ENCODE results near the gene RAB25. TPM values are rescaled to one million over a fixed set of nuclear protein-coding genes. Genes with fewer than 3 reads are reported as not detected.

Gene RAB25
- total RNA-seq, 5 donors from 2014 or later (not counting 1 experiment from before 2014, with no cell fraction given) = 0.26 to 2.3 (median 1.9) TPM

GRCh38 chr1:156062189-156062588 lies 1.2 kb downstream of the RAB25 start:
- WGBS (ENCODE audit: insufficient coverage) = 100% methylated on average over 1 of the region's 3 CpGs
- DNase-seq = no peak
- no peak overlapping the region for H3K4me3 Mint-ChIP-seq
- H3K9me3 Mint-ChIP-seq = no peaks in the 10 kb centered on the region
- no peaks in the 10 kb centered on the region for H3K36me3 Mint-ChIP-seq
- CTCF ChIA-PET = interaction anchor here in 1 of 2 donors (0.7 kb wide), 1 partner anchor 73 kb away, joined by 3 read pairs; no protein-coding TSS in a partner anchor
- H3K4me3 ChIP-seq (ENCODE audit: control insufficient read depth in 1 of 2, extremely low read depth in 1 of 2, low read length in 1 of 2) = no peak overlapping the region
- peaks cover 0 to 4% of the 10 kb centered on the region in 2 experiments for H3K4me1 ChIP-seq (ENCODE audit: control insufficient read depth in 1 of 2, extremely low read depth in 1 of 2, insufficient read depth in 2 of 2, low read length in 2 of 2)
- POLR2A ChIA-PET = no interaction called here
- H3K27ac Mint-ChIP-seq = no peak overlapping the region
- peaks cover 7 to 8% (median 7%) of the 10 kb centered on the region in 3 donors for H3K4me1 Mint-ChIP-seq
- H3K27me3 Mint-ChIP-seq = no peaks in the 10 kb centered on the region
- H3K9me3 ChIP-seq = no peaks in the 10 kb centered on the region
- H3K27ac ChIP-seq (ENCODE audit: low read length) = no peak overlapping the region
- peaks cover 0 to 3% of the 10 kb centered on the region in 2 experiments for H3K27me3 ChIP-seq (replicated peaks in 1 of 2; ENCODE audit: control insufficient read depth in 2 of 2, extremely low read depth in 1 of 2, insufficient read depth in 2 of 2, low read length in 1 of 2)
- peaks cover 0 to 3% of the 10 kb centered on the region in 2 donors for H3K36me3 ChIP-seq (ENCODE audit: control insufficient read depth in 2 of 2, extremely low read depth in 1 of 2, insufficient read depth in 1 of 2, low read length in 1 of 2)
- no peak for ATAC-seq (replicated peaks in 1 of 4)

- Mint-ChIP-seq H3K36me3 (no peaks in the 10 kb centered on the region), H3K4me1 (peaks cover 6 to 8% (median 7%) of the 10 kb centered on the region in 3 donors), H3K9me3 (no peaks in the 10 kb centered on the region), H3K4me3 (no peak overlapping the region), H3K27me3 (no peaks in the 10 kb centered on the region), H3K27ac (no peak overlapping the region)
- H3K4me1 ChIP-seq (ENCODE audit: control insufficient read depth in 1 of 2, extremely low read depth in 1 of 2, insufficient read depth in 2 of 2, low read length in 2 of 2) = peaks cover 0 to 4% of the 10 kb centered on the region in 2 experiments
- H3K9me3 ChIP-seq = no peaks in the 10 kb centered on the region
- H3K4me3 ChIP-seq (ENCODE audit: control insufficient read depth in 1 of 2, extremely low read depth in 1 of 2, low read length in 1 of 2) = no peak overlapping the region
- H3K27ac ChIP-seq (ENCODE audit: low read length) = no peak overlapping the region
- no peak for ATAC-seq (replicated peaks in 1 of 4)
- no CpG with 5 or more reads among the region's 2 CpGs for WGBS (ENCODE audit: insufficient coverage)
- ChIA-PET CTCF (interaction anchor here (0.7 to 0.9 kb wide), 2 partner anchors 38 to 544 kb away, joined by 3 read pairs; no protein-coding TSS in a partner anchor), POLR2A (no interaction called here)
- no peak for DNase-seq
- no peaks in the 10 kb centered on the region for H3K36me3 ChIP-seq (ENCODE audit: control insufficient read depth in 2 of 2, extremely low read depth in 1 of 2, insufficient read depth in 1 of 2, low read length in 1 of 2)
- peaks cover 0 to 3% of the 10 kb centered on the region in 2 experiments for H3K27me3 ChIP-seq (replicated peaks in 1 of 2; ENCODE audit: control insufficient read depth in 2 of 2, extremely low read depth in 1 of 2, insufficient read depth in 2 of 2, low read length in 1 of 2)
Measured at GRCh38 chr1:156063997-156064285, 3.0 kb downstream of the RAB25 start.

- H3K27ac Mint-ChIP-seq = no peak overlapping the region
- CTCF ChIA-PET = interaction anchor here in 1 of 2 donors (0.9 kb wide), 1 partner anchor 39 kb away, joined by 3 read pairs; no protein-coding TSS in a partner anchor
Measured at GRCh38 chr1:156064615-156065014, 3.7 kb downstream of the RAB25 start.

DNA sequence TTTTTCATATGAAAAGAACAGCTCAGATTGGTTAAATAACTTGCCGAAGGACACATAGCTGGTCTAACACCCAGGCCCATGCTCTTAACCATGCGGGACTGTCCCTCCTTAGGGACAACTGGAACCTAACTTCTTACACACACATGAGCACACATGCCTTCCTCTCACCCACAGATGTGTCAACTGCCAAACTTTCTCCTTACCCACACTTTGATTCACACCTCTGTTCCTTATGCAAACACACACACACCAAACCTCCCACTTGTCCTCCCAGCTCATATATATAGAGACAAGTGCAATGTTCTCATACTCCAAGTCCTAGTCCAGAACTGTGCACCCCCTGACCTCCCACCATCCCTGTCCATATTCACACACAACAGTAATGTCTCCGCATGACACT lies 4.3 kb downstream of the RAB25 start:
- no peak overlapping the region for H3K27ac Mint-ChIP-seq
- Histone ChIP-seq H3K36me3 (ENCODE audit: control insufficient read depth in 2 of 2, extremely low read depth in 1 of 2, insufficient read depth in 1 of 2, low read length in 1 of 2) (no peaks in the 10 kb centered on the region), H3K4me1 (ENCODE audit: control insufficient read depth in 1 of 2, extremely low read depth in 1 of 2, insufficient read depth in 2 of 2, low read length in 2 of 2) (peaks cover 0 to 4% of the 10 kb centered on the region in 2 experiments), H3K27ac (ENCODE audit: low read length) (no peak overlapping the region), H3K27me3 (replicated peaks in 1 of 2; ENCODE audit: control insufficient read depth in 2 of 2, extremely low read depth in 1 of 2, insufficient read depth in 2 of 2, low read length in 1 of 2) (peaks cover 0 to 3% of the 10 kb centered on the region in 2 experiments), H3K4me3 (ENCODE audit: control insufficient read depth in 1 of 2, extremely low read depth in 1 of 2, low read length in 1 of 2) (no peak overlapping the region), H3K9me3 (no peaks in the 10 kb centered on the region)
- H3K4me1 Mint-ChIP-seq = peaks cover 6 to 8% (median 7%) of the 10 kb centered on the region in 3 donors
- ChIA-PET POLR2A (no interaction called here), CTCF (no interaction called here)
- H3K9me3 Mint-ChIP-seq = no peaks in the 10 kb centered on the region
- DNase-seq = no peak
- no peaks in the 10 kb centered on the region for H3K27me3 Mint-ChIP-seq
- no peaks in the 10 kb centered on the region for H3K36me3 Mint-ChIP-seq
- WGBS (ENCODE audit: insufficient coverage) = 85% methylated on average over 3 of the region's 3 CpGs
- ATAC-seq (replicated peaks in 1 of 4) = no peak
- H3K4me3 Mint-ChIP-seq = no peak overlapping the region

More at GRCh38 chr1:156064615-156065014, 3.7 kb downstream of the RAB25 start:
- DNase-seq (no peak), ATAC-seq (replicated peaks in 1 of 4) (no peak)
- Histone ChIP-seq H3K4me3 (ENCODE audit: control insufficient read depth in 1 of 2, extremely low read depth in 1 of 2, low read length in 1 of 2) (no peak overlapping the region), H3K9me3 (no peaks in the 10 kb centered on the region), H3K27me3 (replicated peaks in 1 of 2; ENCODE audit: control insufficient read depth in 2 of 2, extremely low read depth in 1 of 2, insufficient read depth in 2 of 2, low read length in 1 of 2) (peaks cover 0 to 3% of the 10 kb centered on the region in 2 experiments), H3K27ac (ENCODE audit: low read length) (no peak overlapping the region), H3K36me3 (ENCODE audit: control insufficient read depth in 2 of 2, extremely low read depth in 1 of 2, insufficient read depth in 1 of 2, low read length in 1 of 2) (no peaks in the 10 kb centered on the region), H3K4me1 (ENCODE audit: control insufficient read depth in 1 of 2, extremely low read depth in 1 of 2, insufficient read depth in 2 of 2, low read length in 2 of 2) (peaks cover 0 to 4% of the 10 kb centered on the region in 2 experiments)
- POLR2A ChIA-PET = no interaction called here
- Mint-ChIP-seq H3K4me3 (no peak overlapping the region), H3K4me1 (peaks cover 6 to 8% (median 7%) of the 10 kb centered on the region in 3 donors), H3K36me3 (no peaks in the 10 kb centered on the region), H3K27me3 (no peaks in the 10 kb centered on the region), H3K9me3 (no peaks in the 10 kb centered on the region)
- WGBS (ENCODE audit: insufficient coverage) = no CpG with 5 or more reads among the region's 2 CpGs

DNA sequence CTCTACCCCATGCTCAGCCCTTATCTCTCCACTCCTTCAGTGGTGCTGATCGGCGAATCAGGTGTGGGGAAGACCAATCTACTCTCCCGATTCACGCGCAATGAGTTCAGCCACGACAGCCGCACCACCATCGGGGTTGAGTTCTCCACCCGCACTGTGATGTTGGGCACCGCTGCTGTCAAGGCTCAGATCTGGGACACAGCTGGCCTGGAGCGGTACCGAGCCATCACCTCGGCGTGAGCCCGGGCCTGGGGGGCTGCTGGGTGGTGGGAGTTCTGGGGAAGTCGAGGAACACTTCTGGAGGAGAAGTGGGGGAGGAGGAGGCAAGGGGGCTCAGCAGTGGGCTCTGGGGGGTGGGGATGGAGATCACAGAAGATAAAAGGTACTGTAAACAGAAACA lies 4.9 kb downstream of the RAB25 start:
- no peak for ATAC-seq (replicated peaks in 1 of 4)
- Histone ChIP-seq H3K27me3 (replicated peaks in 1 of 2; ENCODE audit: control insufficient read depth in 2 of 2, extremely low read depth in 1 of 2, insufficient read depth in 2 of 2, low read length in 1 of 2) (peaks cover 0 to 3% of the 10 kb centered on the region in 2 experiments), H3K36me3 (ENCODE audit: control insufficient read depth in 2 of 2, extremely low read depth in 1 of 2, insufficient read depth in 1 of 2, low read length in 1 of 2) (no peaks in the 10 kb centered on the region), H3K27ac (ENCODE audit: low read length) (no peak overlapping the region), H3K4me3 (ENCODE audit: control insufficient read depth in 1 of 2, extremely low read depth in 1 of 2, low read length in 1 of 2) (no peak overlapping the region), H3K4me1 (ENCODE audit: control insufficient read depth in 1 of 2, extremely low read depth in 1 of 2, insufficient read depth in 2 of 2, low read length in 2 of 2) (peaks cover 0 to 4% of the 10 kb centered on the region in 2 experiments), H3K9me3 (no peaks in the 10 kb centered on the region)
- H3K4me1 Mint-ChIP-seq = peaks cover 6 to 8% (median 7%) of the 10 kb centered on the region in 3 donors
- POLR2A ChIA-PET = no interaction called here
- DNase-seq = no peak
- CTCF ChIA-PET = interaction anchor here in 1 of 2 donors (0.8 to 1.1 kb wide), 3 partner anchors 40 to 192 kb away, joined by 3 to 4 read pairs (median 3); partner anchors contain the start of gene SSR2
- no peak overlapping the region for H3K4me3 Mint-ChIP-seq
- no peak overlapping the region for H3K27ac Mint-ChIP-seq
- H3K9me3 Mint-ChIP-seq = no peaks in the 10 kb centered on the region
- H3K36me3 Mint-ChIP-seq = no peaks in the 10 kb centered on the region
- 84% methylated on average over 9 of the region's 16 CpGs for WGBS (ENCODE audit: insufficient coverage)
- no peaks in the 10 kb centered on the region for H3K27me3 Mint-ChIP-seq

- ChIA-PET POLR2A (interaction anchor here in 1 of 2 donors (0.6 kb wide), 1 partner anchor 199 kb away, joined by 3 read pairs; no protein-coding TSS in a partner anchor), CTCF (interaction anchor here in 1 of 2 donors (0.7 to 1.0 kb wide), 4 partner anchors 15 to 220 kb away, joined by 3 to 4 read pairs (median 3); partner anchors contain the start of genes MEX3A and SMG5)
- H3K27ac Mint-ChIP-seq = no peak overlapping the region
Measured at GRCh38 chr1:156067262-156067661, 6.3 kb downstream of the RAB25 start.

More at GRCh38 chr1:156067262-156067661, 6.3 kb downstream of the RAB25 start:
- no peaks in the 10 kb centered on the region for H3K36me3 ChIP-seq (ENCODE audit: control insufficient read depth in 2 of 2, extremely low read depth in 1 of 2, insufficient read depth in 1 of 2, low read length in 1 of 2)
- Mint-ChIP-seq H3K36me3 (no peaks in the 10 kb centered on the region), H3K4me3 (no peak overlapping the region), H3K4me1 (peaks cover 5 to 7% (median 6%) of the 10 kb centered on the region in 3 donors), H3K27me3 (no peaks in the 10 kb centered on the region), H3K9me3 (no peaks in the 10 kb centered on the region)
- peaks cover 0 to 4% of the 10 kb centered on the region in 2 experiments for H3K4me1 ChIP-seq (ENCODE audit: control insufficient read depth in 1 of 2, extremely low read depth in 1 of 2, insufficient read depth in 2 of 2, low read length in 2 of 2)
- H3K9me3 ChIP-seq = no peaks in the 10 kb centered on the region
- ATAC-seq (replicated peaks in 1 of 4) = no peak
- H3K27ac ChIP-seq (ENCODE audit: low read length) = no peak overlapping the region
- no peak overlapping the region for H3K4me3 ChIP-seq (ENCODE audit: control insufficient read depth in 1 of 2, extremely low read depth in 1 of 2, low read length in 1 of 2)
- no peak for DNase-seq
- WGBS (ENCODE audit: insufficient coverage) = 77% methylated on average over 1 of the region's 2 CpGs
- H3K27me3 ChIP-seq (replicated peaks in 1 of 2; ENCODE audit: control insufficient read depth in 2 of 2, extremely low read depth in 1 of 2, insufficient read depth in 2 of 2, low read length in 1 of 2) = peaks cover 0 to under 1% of the 10 kb centered on the region in 2 experiments

All from T-cell (primary cell).